ENCODE measurements around the gene RASSF5.

The RASSF5 gene, protein sequence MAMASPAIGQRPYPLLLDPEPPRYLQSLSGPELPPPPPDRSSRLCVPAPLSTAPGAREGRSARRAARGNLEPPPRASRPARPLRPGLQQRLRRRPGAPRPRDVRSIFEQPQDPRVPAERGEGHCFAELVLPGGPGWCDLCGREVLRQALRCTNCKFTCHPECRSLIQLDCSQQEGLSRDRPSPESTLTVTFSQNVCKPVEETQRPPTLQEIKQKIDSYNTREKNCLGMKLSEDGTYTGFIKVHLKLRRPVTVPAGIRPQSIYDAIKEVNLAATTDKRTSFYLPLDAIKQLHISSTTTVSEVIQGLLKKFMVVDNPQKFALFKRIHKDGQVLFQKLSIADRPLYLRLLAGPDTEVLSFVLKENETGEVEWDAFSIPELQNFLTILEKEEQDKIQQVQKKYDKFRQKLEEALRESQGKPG

DNA sequence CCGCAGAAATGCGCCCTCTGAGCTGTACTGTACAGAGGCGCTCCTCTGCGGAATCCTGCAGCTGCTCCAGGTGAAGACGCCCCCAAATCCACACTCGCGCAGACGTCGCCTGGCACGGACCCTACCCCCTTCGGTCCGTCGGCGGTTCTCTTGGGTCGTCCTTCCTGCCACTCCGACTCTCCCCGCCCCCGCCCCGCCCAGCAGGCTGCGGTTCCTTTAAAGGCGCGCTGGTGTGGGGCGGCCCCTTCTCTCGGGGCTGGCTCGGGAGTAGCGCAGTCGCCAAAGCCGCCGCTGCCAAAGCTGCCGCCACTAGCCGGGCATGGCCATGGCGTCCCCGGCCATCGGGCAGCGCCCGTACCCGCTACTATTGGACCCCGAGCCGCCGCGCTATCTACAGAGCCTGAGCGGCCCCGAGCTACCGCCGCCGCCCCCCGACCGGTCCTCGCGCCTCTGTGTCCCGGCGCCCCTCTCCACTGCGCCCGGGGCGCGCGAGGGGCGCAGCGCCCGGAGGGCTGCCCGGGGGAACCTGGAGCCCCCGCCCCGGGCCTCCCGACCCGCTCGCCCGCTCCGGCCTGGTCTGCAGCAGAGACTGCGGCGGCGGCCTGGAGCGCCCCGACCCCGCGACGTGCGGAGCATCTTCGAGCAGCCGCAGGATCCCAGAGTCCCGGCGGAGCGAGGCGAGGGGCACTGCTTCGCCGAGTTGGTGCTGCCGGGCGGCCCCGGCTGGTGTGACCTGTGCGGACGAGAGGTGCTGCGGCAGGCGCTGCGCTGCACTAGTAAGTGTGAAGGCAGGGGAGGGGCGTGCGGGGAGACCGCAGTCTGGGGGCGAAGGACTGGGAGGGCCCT lies at the start of gene RASSF5:
Gene RASSF5 (plus strand): TSS at position 248 of the 846 bp plus-strand sequence. CDS start 72 bp downstream, at position 320.
- DNase-seq (ENCODE audit: low read depth, low spot score) = peak; percentile 87

DNA sequence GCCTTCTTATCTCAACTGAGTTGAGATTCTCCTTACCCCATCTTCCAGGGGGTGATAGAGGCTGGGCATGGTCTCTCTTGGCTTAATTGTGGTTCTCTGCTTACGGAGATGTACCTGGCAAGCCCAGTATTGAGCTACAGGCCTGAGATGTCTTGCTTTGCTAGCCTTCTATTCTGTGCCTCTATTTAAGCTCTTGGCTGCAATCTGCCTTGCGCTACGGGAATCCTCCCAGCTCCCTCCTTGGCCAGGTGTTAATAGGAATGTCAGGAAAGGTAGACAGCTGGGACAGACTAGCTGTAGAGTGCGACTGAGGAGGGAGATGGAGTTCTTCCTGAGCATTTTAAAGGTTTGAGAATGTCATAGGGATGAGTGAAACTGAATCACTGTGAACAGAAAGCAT lies 47.6 kb upstream of the RASSF5 start:
- no peak for DNase-seq (ENCODE audit: low read depth, low spot score)

DNA sequence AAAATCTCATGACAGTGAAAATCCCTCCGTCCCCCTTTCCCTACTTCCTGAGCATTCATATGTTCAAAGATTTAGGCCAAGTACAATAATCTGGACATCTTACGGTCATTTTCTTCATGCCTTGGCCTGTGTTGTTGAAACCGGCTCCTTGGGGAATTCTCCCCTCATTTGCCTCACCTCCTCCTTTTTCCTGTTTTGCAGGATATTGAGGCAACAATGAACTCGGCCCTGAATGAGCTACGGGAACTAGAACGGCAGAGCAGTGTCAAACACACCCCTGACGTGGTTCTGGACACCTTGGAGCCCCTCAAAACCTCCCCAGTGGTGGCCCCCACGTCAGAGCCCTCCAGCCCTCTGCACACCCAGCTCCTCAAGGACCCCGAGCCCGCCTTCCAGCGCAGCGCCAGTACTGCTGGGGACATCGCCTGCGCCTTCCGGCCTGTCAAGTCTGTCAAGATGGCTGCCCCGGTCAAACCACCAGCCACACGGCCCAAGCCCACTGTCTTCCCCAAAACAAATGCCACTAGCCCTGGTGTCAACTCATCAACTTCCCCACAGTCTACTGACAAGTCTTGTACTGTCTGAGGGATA lies 46.4 kb upstream of the RASSF5 start:
- no peak for DNase-seq (ENCODE audit: low read depth, low spot score)

DNA sequence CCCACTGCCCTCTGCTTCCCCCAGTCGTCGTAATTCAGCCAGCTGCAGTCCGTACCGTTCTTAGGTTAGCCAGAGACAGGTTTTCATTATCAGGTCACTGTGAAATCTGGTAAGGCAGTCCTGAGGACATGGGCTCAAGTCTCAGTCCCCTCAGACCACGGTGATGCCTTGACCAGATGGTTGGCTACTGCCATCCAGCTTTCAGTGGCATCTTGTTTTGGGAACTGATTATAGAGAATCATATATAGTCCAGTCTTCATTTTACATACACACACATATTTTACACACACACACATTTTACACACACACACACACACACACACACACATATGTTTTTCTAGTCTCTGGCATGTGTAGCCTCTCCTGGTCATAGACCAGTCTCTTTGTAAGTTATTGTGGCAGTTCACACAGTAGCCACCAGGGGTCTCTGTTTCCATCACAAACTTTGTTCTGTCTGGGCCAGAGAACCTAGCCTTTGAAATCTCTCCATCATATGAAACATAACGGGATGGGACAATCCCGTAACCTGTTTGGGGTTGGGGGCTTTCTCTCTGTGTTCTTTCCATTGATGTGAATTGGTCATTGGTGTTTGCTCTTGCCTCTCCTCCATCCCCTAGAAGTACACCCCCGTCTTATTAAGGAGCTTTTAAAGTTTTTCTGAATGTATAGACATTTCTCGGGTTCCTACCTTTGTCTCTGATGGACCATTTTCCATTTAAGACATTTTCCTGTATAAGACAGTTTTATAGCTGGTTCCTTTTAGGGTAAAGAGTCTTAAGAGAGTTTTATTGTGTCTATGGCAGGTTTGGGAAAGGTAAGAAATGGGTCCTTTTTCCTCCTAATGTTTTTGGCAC lies 45.5 kb upstream of the RASSF5 start:
- DNase-seq (ENCODE audit: low read depth, low spot score) = peak; percentile 84

DNA sequence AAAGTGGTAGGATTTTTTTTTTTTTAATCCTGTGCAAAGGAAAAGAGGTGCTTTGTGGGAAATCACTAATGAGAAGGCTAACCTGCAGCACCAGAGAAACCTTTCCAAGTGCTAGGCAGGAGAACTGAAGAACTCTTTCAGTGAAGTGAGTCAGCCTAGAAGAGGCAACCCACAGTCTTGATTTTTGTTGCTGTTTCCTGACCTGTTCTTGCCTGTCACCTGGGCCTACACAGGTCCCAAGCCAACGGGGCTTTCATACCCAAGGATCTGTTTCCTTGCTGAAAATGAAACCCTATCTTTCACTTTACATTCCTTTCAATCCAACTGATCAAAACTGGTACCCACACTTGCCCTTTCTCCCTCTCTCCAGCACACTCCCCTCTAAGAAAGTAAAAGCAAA lies 44.2 kb upstream of the RASSF5 start:
- no peak for DNase-seq (ENCODE audit: low read depth, low spot score)

DNA sequence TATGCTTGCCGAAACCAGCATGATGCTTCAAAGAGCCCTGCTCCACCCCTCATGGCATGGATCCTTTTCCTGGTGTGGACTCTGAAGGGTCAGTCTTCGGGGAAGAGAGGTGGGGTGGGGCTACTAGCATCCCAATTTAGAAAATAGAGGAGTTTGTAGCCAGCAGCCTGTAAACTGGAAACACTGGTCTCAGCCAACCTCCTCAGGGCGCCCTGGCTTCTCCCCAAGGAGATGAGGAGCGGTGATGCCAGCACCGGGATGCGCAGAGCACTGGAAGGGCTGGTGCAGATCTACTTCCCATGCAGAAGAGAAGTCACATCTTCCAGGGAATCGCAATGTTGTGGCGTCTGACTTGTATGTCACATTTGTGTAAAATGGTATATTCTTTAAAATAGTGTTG lies 43.4 kb upstream of the RASSF5 start:
- no peak for DNase-seq (ENCODE audit: low read depth, low spot score)

DNA sequence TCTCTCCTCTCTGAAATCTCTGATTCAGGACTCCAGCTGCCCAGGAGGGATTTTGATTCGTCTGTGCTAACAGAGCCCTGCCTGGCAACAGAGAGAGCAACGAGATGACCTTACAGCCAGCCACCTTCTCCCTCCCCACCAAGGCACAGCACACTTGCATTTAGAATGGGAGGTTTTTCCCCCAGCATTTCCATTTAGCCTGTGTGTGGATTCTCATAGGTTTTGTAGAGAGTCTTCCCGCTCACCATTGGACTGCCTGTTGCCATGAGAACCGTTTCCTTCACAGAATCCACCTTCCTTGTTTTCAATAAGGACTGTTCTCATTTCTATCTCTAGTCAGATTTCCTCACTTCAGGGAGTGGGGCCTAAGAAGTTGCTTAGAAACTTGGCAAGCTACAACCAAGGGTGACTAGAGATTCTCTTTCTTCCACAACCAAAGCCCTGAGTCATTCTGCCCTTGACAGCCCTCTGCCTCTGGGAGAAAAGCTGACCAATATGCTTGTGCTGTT lies 42.8 kb upstream of the RASSF5 start:
- peak; percentile 85 for DNase-seq (ENCODE audit: low read depth, low spot score)

DNA sequence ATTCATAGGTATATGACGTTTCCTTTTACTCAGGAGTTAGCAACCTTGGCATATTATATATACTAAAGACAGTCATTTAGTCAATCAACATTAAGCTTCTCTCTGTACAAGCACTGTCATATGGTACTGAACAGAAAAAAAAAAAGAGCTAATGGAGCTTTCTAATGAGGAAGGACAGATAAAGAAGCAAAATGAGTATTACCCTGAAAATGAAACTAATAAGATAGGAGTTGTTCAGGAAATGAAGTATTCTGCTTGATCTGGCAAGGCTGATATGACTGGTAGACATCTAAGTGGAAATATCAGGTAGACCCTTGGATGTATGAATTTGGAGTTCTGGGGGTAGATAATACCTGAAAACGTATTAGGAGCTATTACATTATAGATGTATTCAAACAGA lies 41.4 kb upstream of the RASSF5 start:
- no peak for DNase-seq (ENCODE audit: low read depth, low spot score)

DNA sequence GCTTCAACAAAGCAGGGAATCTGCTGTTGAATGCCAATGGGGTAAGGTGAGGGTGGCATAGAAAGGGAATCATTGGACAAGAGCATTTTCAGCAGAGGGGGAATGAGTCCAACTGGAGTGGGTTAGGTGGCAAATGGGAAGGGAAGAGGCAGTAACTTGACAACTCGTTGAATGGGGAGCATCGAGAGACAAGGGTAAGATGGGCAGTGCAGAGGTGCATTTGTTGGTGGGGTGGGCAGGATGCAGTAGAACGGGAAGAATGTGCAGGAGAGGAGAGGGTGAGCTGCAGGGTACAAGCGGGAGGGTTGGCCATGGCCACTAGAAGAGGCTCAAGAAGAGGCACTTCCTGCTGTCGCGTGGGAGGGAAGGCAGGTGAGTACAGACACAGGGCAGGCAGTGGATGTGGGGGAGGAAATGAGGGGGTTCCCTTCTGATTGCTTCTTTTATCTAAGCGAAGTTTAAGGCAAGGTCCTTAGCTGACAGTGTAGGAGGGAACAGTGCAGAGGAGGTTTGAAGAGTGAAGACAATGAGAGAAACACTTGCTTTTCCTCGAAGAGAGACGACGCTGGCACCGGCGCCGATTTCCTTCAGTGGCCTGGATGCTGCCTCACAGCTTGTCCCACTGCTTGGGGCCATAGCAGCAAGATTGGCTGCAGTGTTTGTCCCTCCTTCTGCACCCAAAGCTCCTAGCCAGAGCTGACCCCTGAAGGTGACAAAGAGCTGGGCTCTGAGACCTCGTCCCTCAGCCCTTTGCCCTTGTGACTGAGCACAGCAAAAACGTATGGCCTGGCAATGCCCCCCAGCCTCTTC lies 40.3 kb upstream of the RASSF5 start:
- DNase-seq (ENCODE audit: low read depth, low spot score) = no peak

DNA sequence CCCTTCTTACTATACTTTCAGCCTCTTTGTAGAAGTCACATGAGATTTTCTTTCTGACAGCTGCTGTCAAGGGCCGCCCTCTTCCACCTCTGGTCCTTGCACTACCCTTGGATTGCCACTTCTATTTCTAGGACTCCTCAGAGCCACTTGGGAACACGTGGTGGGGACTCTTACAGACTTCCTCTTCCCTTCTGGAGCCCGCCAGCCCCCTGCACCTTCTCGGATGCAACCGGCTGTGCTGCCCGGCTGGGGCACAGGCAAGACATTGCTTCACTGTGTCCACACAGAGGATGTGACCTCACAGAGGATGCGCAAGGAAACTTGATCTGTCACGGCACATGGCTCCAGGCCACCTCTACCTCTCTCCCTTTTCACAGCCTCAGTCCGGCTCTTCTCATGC lies 39.4 kb upstream of the RASSF5 start:
- DNase-seq (ENCODE audit: low read depth, low spot score) = no peak

DNA sequence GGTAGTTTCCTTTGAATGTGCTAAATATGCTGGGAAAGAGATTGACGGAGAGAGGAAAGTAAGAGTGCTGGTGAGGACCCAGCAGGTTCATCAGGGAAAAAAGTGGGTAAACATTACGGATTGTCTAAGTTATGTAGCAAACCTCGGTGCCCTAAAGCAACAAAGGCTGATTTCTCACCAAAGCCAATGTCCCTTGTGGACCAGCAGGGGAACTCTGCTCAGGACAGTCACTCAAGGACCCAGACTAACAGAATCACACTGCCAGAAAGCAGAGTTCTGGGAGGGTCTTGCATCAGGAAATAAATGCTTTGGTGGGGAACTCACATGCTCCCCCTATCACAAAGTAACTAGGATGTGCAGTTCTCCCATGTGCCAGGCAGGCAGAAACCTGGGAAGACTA lies 38.8 kb upstream of the RASSF5 start:
- DNase-seq (ENCODE audit: low read depth, low spot score) = no peak

DNA sequence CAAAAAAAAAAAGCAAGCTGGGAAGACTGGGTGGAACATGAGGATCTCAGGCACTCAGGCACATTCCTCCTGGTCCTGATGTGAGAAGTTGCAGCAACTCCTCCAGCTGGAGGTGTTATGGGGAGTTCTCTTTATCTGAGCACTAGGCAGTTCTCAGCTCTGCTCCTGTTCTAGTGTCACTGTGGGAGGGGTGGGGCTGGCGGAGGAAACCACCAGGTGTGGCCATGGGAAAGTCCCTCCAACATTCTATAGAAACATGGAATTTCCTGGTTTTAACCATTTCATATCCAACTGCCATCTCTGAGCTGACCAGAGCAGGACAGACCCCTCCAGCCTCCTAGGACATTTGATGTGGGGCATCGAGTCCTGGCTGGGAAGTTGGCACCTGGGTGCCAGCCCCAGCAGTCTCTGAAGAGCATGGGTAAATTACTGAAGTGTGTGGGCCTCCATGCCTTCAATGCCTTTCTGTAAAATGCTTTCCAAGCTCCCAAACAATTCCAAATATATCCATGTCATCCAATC lies 37.9 kb upstream of the RASSF5 start:
- DNase-seq (ENCODE audit: low read depth, low spot score) = no peak

DNA sequence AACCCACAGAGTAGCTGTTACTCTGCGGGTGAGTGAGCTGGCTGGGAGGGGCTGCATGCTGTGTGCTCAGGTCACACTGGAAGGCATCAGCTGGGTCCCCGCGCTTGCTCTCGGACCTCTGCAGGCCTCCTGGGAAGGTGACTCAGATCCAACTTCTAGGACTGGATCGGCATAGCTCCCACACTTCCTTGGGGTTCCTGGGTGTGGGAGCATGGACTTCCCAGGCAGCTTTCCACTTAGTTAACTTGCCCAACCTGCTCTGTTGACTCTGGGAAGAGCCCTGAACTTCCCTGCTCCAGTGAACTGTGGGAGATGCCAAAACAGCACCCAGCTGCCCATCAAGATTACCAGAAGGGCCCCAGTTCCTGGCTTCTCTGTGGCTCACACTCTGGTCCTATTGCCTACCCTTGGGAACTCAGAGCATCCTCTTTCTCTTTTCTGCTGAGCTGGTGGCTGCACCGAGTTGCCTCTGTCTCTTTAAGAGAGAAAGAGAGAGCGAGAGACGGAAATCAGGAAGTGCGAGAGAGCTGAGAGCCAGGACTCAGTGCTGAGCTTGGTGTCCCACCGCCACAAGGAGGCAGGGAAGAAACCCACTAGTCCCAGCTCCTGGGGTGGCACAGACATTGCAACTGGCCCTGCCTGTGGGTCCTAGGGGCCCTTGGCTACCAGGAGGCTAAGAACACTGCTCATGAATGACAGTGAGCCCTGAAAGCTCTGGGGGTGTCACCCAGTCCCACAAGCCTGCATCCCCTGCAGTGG lies 37.2 kb upstream of the RASSF5 start, which contains the start of gene IKBKE:
Gene IKBKE (plus strand): TSS at position 544 of the 759 bp plus-strand sequence. CDS start 2,752 bp downstream, outside the sequence.
- DNase-seq (ENCODE audit: low read depth, low spot score) = peak; percentile 70

DNA sequence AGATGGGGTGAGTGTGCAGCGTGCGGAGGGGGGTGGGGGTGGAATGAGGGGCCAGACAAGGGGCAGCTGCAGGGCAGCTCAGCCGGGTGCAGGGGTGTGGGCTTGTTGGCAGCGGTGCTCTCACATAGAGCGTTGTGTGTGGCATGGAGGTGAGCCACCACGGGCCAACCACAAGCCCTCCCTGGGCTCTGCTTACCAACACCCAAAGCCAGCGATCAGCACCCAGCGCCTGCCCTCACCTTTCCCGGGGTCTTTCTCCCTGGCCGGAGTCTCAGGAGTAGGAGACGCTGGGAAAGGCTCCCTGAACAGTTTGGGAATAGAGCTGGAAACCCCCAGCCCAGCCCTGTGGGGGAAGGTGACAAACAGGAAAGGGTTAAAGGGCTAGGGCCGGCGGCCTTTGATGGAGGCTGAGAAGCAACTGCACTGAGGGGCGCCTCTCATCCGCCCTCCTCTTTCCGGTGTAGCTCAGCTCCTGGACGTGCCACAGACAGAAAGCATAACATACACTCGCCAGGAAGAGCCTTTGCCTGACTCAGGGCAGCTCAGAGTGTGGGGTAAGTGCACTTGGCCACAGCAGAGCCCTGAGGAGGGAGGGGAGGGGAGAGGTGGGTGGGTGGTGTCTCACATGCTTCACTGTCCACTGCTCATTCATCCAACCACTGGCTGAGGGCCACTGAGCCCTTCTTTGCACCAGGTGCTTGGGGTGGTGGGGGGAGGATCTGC lies 36.5 kb upstream of the RASSF5 start:
- peak; percentile 78 for DNase-seq (ENCODE audit: low read depth, low spot score)

DNA sequence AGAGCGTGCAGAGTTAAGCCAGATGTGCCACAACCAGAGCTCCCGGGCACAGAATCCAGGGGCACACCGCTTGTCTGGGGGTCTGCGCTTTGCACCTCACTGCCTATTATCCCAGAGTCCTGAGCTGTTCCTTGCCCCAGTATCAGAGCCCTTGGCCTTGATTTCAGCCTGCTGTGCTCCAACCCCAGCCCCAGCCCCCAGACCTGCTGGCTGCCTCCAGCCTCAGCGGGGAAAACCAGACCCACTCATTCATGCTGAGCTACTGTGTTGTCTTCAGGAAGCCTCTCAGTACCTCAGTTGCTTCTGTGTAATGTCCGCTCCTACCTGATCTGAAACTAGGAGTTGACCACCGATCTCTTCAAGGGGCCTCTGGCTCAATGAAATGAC lies 35.9 kb upstream of the RASSF5 start:
- no peak for DNase-seq (ENCODE audit: low read depth, low spot score)

DNA sequence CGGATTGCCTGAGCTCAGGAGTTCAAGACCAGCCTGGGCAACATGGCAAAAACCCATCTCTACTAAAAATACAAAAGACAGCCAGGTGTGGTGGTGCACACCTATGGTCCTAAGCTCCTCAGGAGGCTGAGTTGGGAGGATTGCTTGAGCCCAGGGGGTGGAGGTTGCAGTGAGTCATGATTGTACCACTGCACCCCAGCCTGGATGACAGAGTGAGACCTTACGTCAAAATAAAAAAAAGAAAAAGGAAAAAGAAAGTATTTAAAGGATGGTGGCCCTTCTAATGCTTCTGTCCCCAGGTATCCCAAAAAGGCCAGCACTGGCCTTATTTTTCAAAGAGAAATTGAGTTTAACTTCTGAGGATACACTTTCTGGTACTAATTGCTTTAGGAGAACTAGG lies 35.3 kb upstream of the RASSF5 start:
- DNase-seq (ENCODE audit: low read depth, low spot score) = no peak

DNA sequence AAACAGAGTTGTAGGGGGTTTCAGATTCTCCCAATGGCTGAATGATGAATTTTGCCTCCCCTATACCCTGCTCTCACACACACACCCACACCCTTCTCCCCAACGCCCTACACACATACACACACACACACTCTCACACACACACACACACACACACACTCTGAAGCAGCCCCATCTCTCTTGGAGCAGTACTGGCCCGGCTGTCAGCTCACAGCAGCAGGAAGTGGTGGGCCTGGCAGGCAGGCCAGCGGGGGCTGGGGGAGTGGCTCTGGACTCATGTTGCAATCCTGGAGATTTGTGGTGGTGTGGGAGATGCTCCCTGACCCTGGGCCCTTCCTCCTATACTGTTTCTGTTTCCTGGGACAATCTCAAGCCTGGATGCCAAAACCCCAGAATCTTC lies 34.9 kb upstream of the RASSF5 start:
- peak; percentile 61 for DNase-seq (ENCODE audit: low read depth, low spot score)

DNA sequence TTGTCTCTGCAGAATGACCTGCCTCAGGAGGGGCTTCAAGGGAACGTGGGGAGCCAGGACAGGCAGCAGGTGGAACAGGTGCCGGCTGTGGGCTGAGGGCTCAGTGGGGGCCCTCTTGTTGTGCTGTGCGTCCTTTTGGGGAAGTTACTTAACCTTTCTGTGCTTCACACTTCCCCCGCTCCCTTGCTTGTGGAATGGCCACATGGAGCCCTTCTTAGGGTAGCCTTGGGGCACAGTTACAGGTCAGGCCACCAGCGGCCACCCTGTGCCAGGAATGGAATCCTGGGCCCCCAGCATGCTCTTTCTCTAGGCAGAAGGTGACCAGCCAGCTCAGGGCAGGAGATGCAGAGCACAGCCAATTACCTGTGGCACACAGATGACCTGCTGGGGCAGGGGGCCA lies 34.4 kb upstream of the RASSF5 start:
- DNase-seq (ENCODE audit: low read depth, low spot score) = no peak

DNA sequence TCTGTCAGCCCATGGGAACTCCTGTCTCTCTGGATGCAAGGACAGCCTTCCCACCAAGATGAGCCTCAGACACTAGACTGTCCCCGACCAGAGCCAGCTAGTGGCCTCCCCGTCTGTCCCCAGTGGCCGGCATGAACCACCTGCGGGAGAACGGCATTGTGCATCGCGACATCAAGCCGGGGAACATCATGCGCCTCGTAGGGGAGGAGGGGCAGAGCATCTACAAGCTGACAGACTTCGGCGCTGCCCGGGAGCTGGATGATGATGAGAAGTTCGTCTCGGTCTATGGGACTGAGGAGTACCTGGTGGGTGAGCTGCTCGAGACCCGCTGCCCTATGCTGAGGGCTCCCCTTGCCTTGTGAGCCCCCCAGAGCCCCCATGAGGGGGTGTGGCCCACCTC lies 31.3 kb upstream of the RASSF5 start:
- DNase-seq (ENCODE audit: low read depth, low spot score) = no peak

Measured in astrocyte of the hippocampus (primary cell).